ENCODE data around the gene PTBP1. TPM values are rescaled to one million over a fixed set of nuclear protein-coding genes. Genes with fewer than 3 reads are reported as not detected.

Gene PTBP1
- total and polyA plus RNA-seq, 8 donors, result 83.3 to 160 (median 115) TPM

- no peak for TF ChIP-seq CTCF (IDR thresholded peaks at IDR 0.05)
- peak in 1 of 6 donors; percentile 31 for DNase-seq
- intact Hi-C loops (cut with DNase I), result no loop called here
These were observed 4.9 kb upstream of the PTBP1 start for GRCh38 chr19:792306-792885.

GRCh38 chr19:793806-794205 is 3.4 kb upstream of the PTBP1 start:
- peak in 2 of 6 donors; percentile 25 to 37 for DNase-seq
- Histone ChIP-seq H3K27ac (no peak overlapping the region), H3K36me3 (no peaks in the 10 kb centered on the region), H3K4me1 (peaks cover 0 to 3% (median 0%) of the 10 kb centered on the region in 3 donors), H3K27me3 (no peaks in the 10 kb centered on the region), H3K4me3 (no peak overlapping the region), H3K9me3 (no peaks in the 10 kb centered on the region)
- 92% methylated on average over 12 of the region's 12 CpGs for WGBS, 2 donors
- intact Hi-C loops (cut with DNase I), result no loop called here
- TF ChIP-seq CTCF (IDR thresholded peaks at IDR 0.05), result no peak
- no peak for ATAC-seq
- no peak for FAIRE-seq

More at GRCh38 chr19:792306-792885, 4.9 kb upstream of the PTBP1 start:
- H3K27ac ChIP-seq, result no peak overlapping the region
- 81 to 83% methylated on average over 16 of the region's 16 CpGs for WGBS, 2 donors
- H3K27me3 ChIP-seq, result no peaks in the 10 kb centered on the region
- H3K4me1 ChIP-seq, result peaks cover 0 to 3% (median 0%) of the 10 kb centered on the region in 3 donors
- no peaks in the 10 kb centered on the region for H3K36me3 ChIP-seq
- ATAC-seq (no peak), FAIRE-seq (no peak)
- no peak overlapping the region for H3K4me3 ChIP-seq
- H3K9me3 ChIP-seq, result no peaks in the 10 kb centered on the region

GRCh38 chr19:795073-795611 is 2.1 kb upstream of the PTBP1 start:
- H3K4me3 ChIP-seq, result no peak overlapping the region
- WGBS, 2 donors, result 77% methylated on average over 28 of the region's 28 CpGs
- no peak overlapping the region for H3K27ac ChIP-seq
- intact Hi-C loops (cut with DNase I), result no loop called here
- no peaks in the 10 kb centered on the region for H3K36me3 ChIP-seq
- no peak for TF ChIP-seq CTCF (IDR thresholded peaks at IDR 0.05)
- peaks cover 9 to 13% (median 11%) of the 10 kb centered on the region in 3 donors for H3K4me1 ChIP-seq
- no peaks in the 10 kb centered on the region for H3K27me3 ChIP-seq
- H3K9me3 ChIP-seq, result no peaks in the 10 kb centered on the region
- ATAC-seq (no peak), FAIRE-seq (no peak), DNase-seq (peak in 5 of 6 donors; percentile 30 to 85 (median 71))

- peaks cover 17 to 21% (median 19%) of the 10 kb centered on the region in 3 donors for H3K4me1 ChIP-seq
- H3K27ac ChIP-seq, result peak overlapping the region in 3 of 4 donors; percentile 55 to 83 (median 80)
- H3K27me3 ChIP-seq, result no peaks in the 10 kb centered on the region
- DNase-seq (peak in 4 of 6 donors; percentile 48 to 81 (median 64)), ATAC-seq (no peak), FAIRE-seq (no peak)
- TF ChIP-seq CTCF (IDR thresholded peaks at IDR 0.05), result no peak
- intact Hi-C loops (cut with DNase I), result no loop called here
- WGBS, 2 donors, result 70 to 79% methylated on average over 39 of the region's 39 CpGs
- H3K9me3 ChIP-seq, result no peaks in the 10 kb centered on the region
- H3K36me3 ChIP-seq, result no peaks in the 10 kb centered on the region
- peak overlapping the region; percentile 72 to 92 (median 80) for H3K4me3 ChIP-seq
These were observed 1.3 kb upstream of the PTBP1 start for GRCh38 chr19:795691-796581.

Measured in pancreas (tissue), 10 donors.